H9 (cell line): ENCODE measurements around the gene CLRN3. TPM values are rescaled to one million over a fixed set of nuclear protein-coding genes. Genes with fewer than 3 reads are reported as not detected.

Experiments
- DNase-seq: peaks from one replicate; pipeline ENCODE4 v3.0.0-alpha.2; 2017
- H2AFZ ChIP-seq: one replicate; pipeline ENCODE4 v1.6.1; 2013; ENCODE audit warnings: mild to moderate bottlenecking, low read length, control low read depth, moderate library complexity
- H2AK5ac ChIP-seq: 2 replicates; pipeline ENCODE4 v1.6.1; 2013; ENCODE audit warnings: low read length, control low read depth, mixed read lengths; ENCODE audit not compliant: insufficient read length
- H2BK120ac ChIP-seq: one replicate; pipeline ENCODE4 v1.6.1; 2013; ENCODE audit warnings: low read depth, mild to moderate bottlenecking, low read length, control low read depth, inconsistent platforms; ENCODE audit not compliant: poor library complexity, severe bottlenecking
- H2BK12ac ChIP-seq: 2 replicates; pipeline ENCODE4 v1.6.1; 2013; ENCODE audit warnings: low read length, control low read depth, mixed read lengths, low read depth; ENCODE audit not compliant: insufficient read length
- H2BK15ac ChIP-seq: 2 replicates; pipeline ENCODE4 v1.6.1; 2013; ENCODE audit warnings: low read depth, low read length, control low read depth
- H2BK20ac ChIP-seq: one replicate; pipeline ENCODE4 v1.6.1; 2013; ENCODE audit warnings: low read depth, mild to moderate bottlenecking, low read length, control low read depth, inconsistent platforms; ENCODE audit not compliant: poor library complexity, severe bottlenecking
- H2BK5ac ChIP-seq: 2 replicates; pipeline ENCODE4 v1.6.1; 2013; ENCODE audit warnings: low read length, control low read depth, mixed read lengths; ENCODE audit not compliant: insufficient read length
- H3K14ac ChIP-seq: 2 replicates; pipeline ENCODE4 v1.6.1; 2013; ENCODE audit warnings: low read length, control low read depth; ENCODE audit not compliant: insufficient read depth
- H3K18ac ChIP-seq: 2 replicates; pipeline ENCODE4 v1.6.1; 2013; ENCODE audit warnings: low read depth, mild to moderate bottlenecking, mixed read lengths, low read length, control low read depth; ENCODE audit not compliant: insufficient read length
- H3K23ac ChIP-seq: 2 replicates; pipeline ENCODE4 v1.6.1; 2013; ENCODE audit warnings: low read length, control low read depth, mixed read lengths, low read depth; ENCODE audit not compliant: insufficient read length
- H3K23me2 ChIP-seq: 2 replicates; pipeline ENCODE4 v1.6.1; 2013; ENCODE audit warnings: low read depth, mild to moderate bottlenecking, mixed read lengths, low read length, control low read depth; ENCODE audit not compliant: insufficient read length, poor library complexity, severe bottlenecking
- H3K27ac ChIP-seq: 2 replicates; pipeline ENCODE4 v1.5.1; 2013; ENCODE audit warnings: low read length, control low read depth, mixed read lengths, low read depth; ENCODE audit not compliant: insufficient read length
- H3K27me3 ChIP-seq: 2 replicates; pipeline ENCODE4 v1.6.1; 2013; ENCODE audit warnings: low read length, control low read depth, inconsistent platforms; ENCODE audit not compliant: insufficient read depth
- H3K4ac ChIP-seq: 2 replicates; pipeline ENCODE4 v1.6.1; 2013; ENCODE audit warnings: low read depth, mild to moderate bottlenecking, control low read depth, inconsistent platforms, low read length, moderate library complexity
- H3K4me1 ChIP-seq: 2 replicates; pipeline ENCODE4 v1.6.1; 2013; ENCODE audit warnings: low read length, control low read depth, inconsistent platforms; ENCODE audit not compliant: insufficient read depth
- H3K4me2 ChIP-seq: 2 replicates; pipeline ENCODE4 v1.6.1; 2013; ENCODE audit warnings: low read length, control low read depth, mixed read lengths; ENCODE audit not compliant: insufficient read length, insufficient read depth
- H3K56ac ChIP-seq: 2 replicates; pipeline ENCODE4 v1.6.1; 2013; ENCODE audit warnings: low read depth, mild to moderate bottlenecking, mixed read lengths, low read length, control low read depth; ENCODE audit not compliant: insufficient read length
- H3K79me1 ChIP-seq: 2 replicates; pipeline ENCODE4 v1.6.1; 2013; ENCODE audit warnings: low read depth, mild to moderate bottlenecking, moderate library complexity, low read length, control low read depth, inconsistent platforms; ENCODE audit not compliant: insufficient read depth, poor library complexity, severe bottlenecking
- H3K79me2 ChIP-seq: 2 replicates; pipeline ENCODE4 v1.6.1; 2013; ENCODE audit warnings: low read length, control low read depth, inconsistent platforms; ENCODE audit not compliant: insufficient read depth
- H3K9ac ChIP-seq: 2 replicates; pipeline ENCODE4 v1.6.1; 2013; ENCODE audit warnings: low read length, control low read depth, mixed read lengths; ENCODE audit not compliant: insufficient read length; ENCODE audit errors: extremely low read depth
- H3K9me3 ChIP-seq: one replicate; pipeline ENCODE4 v1.6.1; 2013; ENCODE audit warnings: low read depth, low read length, inconsistent platforms; ENCODE audit not compliant: control insufficient read depth
- H3T11ph ChIP-seq: one replicate; pipeline ENCODE4 v1.6.1; 2013; ENCODE audit warnings: mild to moderate bottlenecking, low read length, control low read depth, inconsistent platforms
- H4K20me1 ChIP-seq: one replicate; pipeline ENCODE4 v1.6.1; 2013; ENCODE audit not compliant: control insufficient read depth, insufficient read length, insufficient read depth
- H4K5ac ChIP-seq: 2 replicates; pipeline ENCODE4 v1.6.1; 2013; ENCODE audit warnings: low read depth, mild to moderate bottlenecking, mixed read lengths, low read length, control low read depth; ENCODE audit not compliant: insufficient read length
- H4K8ac ChIP-seq: replicated peaks from 2 replicates; pipeline ENCODE4 v1.6.1; 2013; ENCODE audit warnings: low read length, control low read depth, mixed read lengths, low read depth; ENCODE audit not compliant: insufficient read length
- H4K91ac ChIP-seq: 2 replicates; pipeline ENCODE4 v1.6.1; 2013; ENCODE audit warnings: low read depth, mild to moderate bottlenecking, moderate library complexity, mixed read lengths, low read length, control low read depth; ENCODE audit not compliant: insufficient read length
- H3K27ac Mint-ChIP-seq, 3 experiments: 2 replicates in 2 of 3; 3 replicates in 1 of 3; pipeline ENCODE4 v1.8.0; 2020 to 2021; ENCODE audit warnings: mixed read lengths in 3 of 3, mild to moderate bottlenecking in 1 of 3, moderate library complexity in 1 of 3
- H3K27me3 Mint-ChIP-seq: 2 replicates; pipeline ENCODE4 v1.8.0; 2021; ENCODE audit warnings: low read depth, mild to moderate bottlenecking, moderate library complexity, mixed read lengths
- H3K36me3 Mint-ChIP-seq, 3 experiments: 2 replicates in 2 of 3; 3 replicates in 1 of 3; pipeline ENCODE4 v1.8.0; 2020 to 2021; ENCODE audit warnings: low read depth in 3 of 3, mixed read lengths in 3 of 3; ENCODE audit not compliant: insufficient read depth in 1 of 3
- H3K4me1 Mint-ChIP-seq, 2 experiments: 2 replicates each; pipeline ENCODE4 v1.8.0; 2020; ENCODE audit warnings: mixed read lengths in 2 of 2
- H3K4me3 Mint-ChIP-seq, 2 experiments: 2 replicates in 1 of 2; 3 replicates in 1 of 2; pipeline ENCODE4 v1.8.0; 2020 to 2021; ENCODE audit warnings: mild to moderate bottlenecking in 2 of 2, mixed read lengths in 2 of 2, moderate library complexity in 1 of 2
- H3K9me3 Mint-ChIP-seq, 2 experiments: 2 replicates in 1 of 2; 3 replicates in 1 of 2; pipeline ENCODE4 v1.8.0; 2020; ENCODE audit warnings: mild to moderate bottlenecking in 2 of 2, mixed read lengths in 2 of 2, moderate library complexity in 1 of 2
- WGBS: extraction: QIAGEN DNeasy Blood & Tissue Kit; methylation state at CpG from one replicate; pipeline ENCODE4 v1.1.7; 2013; ENCODE audit warnings: missing lambda C conversion rate, low lambda C conversion rate, mixed read lengths; ENCODE audit not compliant: insufficient read length; ENCODE audit errors: extremely low coverage; 5-methylcytosine and 5-hydroxymethylcytosine counted together
- total RNA-seq: library from RNA; stranded (reverse); gene quantifications from 2 replicates; pipeline ENCODE4 v1.2.1, GENCODE V29; 2021
- TF ChIP-seq, protein P1 (sequence below): fragments of 200-600 bp; sonication (generic); conservative IDR thresholded peaks from 3 replicates; pipeline ENCODE4 v1.8.0; 2021; ENCODE audit warnings: antibody characterized with exemption, mild to moderate bottlenecking

Gene CLRN3
- total RNA-seq, 1 experiment from 2014 or later: not detected

DNA sequence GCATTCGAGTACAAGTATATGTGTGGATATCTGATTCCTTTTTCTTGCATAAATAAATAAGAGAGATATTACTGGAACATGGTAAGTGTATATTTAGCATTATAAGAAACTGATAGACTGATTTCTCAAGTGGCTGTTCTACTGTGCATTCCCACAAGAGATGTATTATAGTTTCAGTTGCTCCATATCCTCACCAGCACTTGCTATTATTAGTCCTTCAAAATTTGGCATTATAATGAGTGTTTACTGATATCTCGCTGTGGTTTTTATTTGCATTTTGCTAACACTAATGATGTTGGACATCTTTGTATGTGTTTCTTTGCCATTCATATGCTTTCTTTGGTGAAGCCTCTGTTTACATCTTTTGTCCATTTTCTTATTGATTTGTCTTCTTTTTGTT, 4.4 kb upstream of the CLRN3 start:
- no peaks in the 10 kb centered on the region for H3K79me1 ChIP-seq
- no peaks in the 10 kb centered on the region for H3K79me2 ChIP-seq
- H4K5ac ChIP-seq: no peak overlapping the region
- no peaks in the 10 kb centered on the region for H3K9me3 ChIP-seq
- H3K27me3 ChIP-seq: no peaks in the 10 kb centered on the region
- WGBS: no CpG with 5 or more reads among the region's 2 CpGs
- DNase-seq: no peak
- H2BK20ac ChIP-seq: no peak overlapping the region
- no peak overlapping the region for H2AK5ac ChIP-seq
- no peak overlapping the region for H3T11ph ChIP-seq
- no peak overlapping the region for H2BK12ac ChIP-seq
- Mint-ChIP-seq H3K27me3 (peaks cover 3% of the 10 kb centered on the region; the same call in 1 of the 2 replicates), H3K27ac (no peak overlapping the region), H3K9me3 (peaks cover 0 to 4% of the 10 kb centered on the region in 2 experiments; a peak in 1 of 5 replicates), H3K4me3 (no peak overlapping the region), H3K36me3 (no peaks in the 10 kb centered on the region), H3K4me1 (no peaks in the 10 kb centered on the region)
- no peak overlapping the region for H3K4me2 ChIP-seq
- H2AFZ ChIP-seq: no peak overlapping the region
- H3K4ac ChIP-seq: no peak overlapping the region
- no peaks in the 10 kb centered on the region for H4K20me1 ChIP-seq
- no peaks in the 10 kb centered on the region for H3K4me1 ChIP-seq
- H3K56ac ChIP-seq: no peak overlapping the region
- H3K9ac ChIP-seq: no peak overlapping the region
- H3K23me2 ChIP-seq: no peaks in the 10 kb centered on the region
- H4K91ac ChIP-seq: no peak overlapping the region
- H3K18ac ChIP-seq: no peak overlapping the region
- no peak overlapping the region for H2BK120ac ChIP-seq
- TF ChIP-seq, protein P1, sequence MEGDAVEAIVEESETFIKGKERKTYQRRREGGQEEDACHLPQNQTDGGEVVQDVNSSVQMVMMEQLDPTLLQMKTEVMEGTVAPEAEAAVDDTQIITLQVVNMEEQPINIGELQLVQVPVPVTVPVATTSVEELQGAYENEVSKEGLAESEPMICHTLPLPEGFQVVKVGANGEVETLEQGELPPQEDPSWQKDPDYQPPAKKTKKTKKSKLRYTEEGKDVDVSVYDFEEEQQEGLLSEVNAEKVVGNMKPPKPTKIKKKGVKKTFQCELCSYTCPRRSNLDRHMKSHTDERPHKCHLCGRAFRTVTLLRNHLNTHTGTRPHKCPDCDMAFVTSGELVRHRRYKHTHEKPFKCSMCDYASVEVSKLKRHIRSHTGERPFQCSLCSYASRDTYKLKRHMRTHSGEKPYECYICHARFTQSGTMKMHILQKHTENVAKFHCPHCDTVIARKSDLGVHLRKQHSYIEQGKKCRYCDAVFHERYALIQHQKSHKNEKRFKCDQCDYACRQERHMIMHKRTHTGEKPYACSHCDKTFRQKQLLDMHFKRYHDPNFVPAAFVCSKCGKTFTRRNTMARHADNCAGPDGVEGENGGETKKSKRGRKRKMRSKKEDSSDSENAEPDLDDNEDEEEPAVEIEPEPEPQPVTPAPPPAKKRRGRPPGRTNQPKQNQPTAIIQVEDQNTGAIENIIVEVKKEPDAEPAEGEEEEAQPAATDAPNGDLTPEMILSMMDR: no peak
- H4K8ac ChIP-seq: no peak overlapping the region
- H2BK5ac ChIP-seq: no peak overlapping the region
- no peak overlapping the region for H3K23ac ChIP-seq
- H2BK15ac ChIP-seq: no peak overlapping the region
- no peak overlapping the region for H3K14ac ChIP-seq
- no peak overlapping the region for H3K27ac ChIP-seq
